Measurements from ENCODE around the gene DROSHA.

- TF ChIP-seq CTCF (IDR thresholded peaks at IDR 0.05; ENCODE audit: borderline replicate concordance, extremely low read depth, low read length, poor library complexity, severe bottlenecking) (no peak), EZH2 (IDR thresholded peaks at IDR 0.05; ENCODE audit: borderline replicate concordance, low read depth, low read length, severe bottlenecking) (no peak)
Observed at GRCh38 chr5:31536873-31537272, 5.0 kb upstream of the DROSHA start.

Measured in DND-41 (cell line).